ENCODE measurements around the gene GMCL2.
"Not testable (repeated sequence)": the region's sequence is repeated elsewhere in the genome, so short reads cannot be mapped to it uniquely, and the experiment has no call there.

GMCL2 gene

DNA sequence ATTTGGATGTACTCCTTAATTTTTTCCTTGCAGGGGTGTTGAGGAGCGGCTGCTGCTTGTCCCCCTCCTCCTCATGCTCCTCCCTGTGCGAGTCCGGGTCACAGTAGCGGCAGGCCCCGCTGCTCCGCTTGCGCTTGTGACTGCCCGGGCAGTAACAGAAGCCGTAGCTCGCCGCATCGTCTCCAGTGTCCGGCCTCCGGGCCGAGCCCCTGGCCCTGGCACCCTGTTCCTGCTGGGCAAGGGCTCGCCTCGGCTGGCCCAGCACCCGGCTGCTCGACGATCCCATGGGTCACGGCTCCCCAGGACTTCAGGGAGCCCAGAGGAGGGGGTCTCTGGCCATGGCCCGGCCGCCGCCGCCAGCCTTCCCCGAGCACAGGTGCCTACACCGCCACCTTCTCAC lies at the start of gene GMCL2:
Gene GMCL2, minus strand, starts transcription at position 358 of the 400 bp plus-strand sequence. Its CDS starts 72 bp downstream, at position 286.
- no peak for DNase-seq

DNA sequence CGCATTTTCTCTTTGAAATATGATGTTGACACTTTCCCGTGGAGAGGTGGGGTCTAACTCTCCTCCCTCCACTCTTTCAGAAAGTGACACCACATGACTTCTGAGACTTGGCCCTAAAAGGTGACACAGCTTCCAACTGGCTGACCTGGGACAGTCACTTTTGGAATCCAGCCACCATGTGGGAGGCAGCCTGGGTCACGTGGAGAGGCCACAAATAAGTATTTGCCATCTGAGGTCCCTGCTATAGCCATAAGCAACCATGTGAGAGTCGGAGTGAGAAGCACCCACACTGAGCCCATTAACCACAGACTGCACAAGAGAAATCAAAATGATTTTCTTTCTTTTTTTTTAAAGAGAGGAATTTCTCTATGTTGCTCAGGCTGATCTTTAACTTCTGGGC lies 49.5 kb upstream of the GMCL2 start:
- no peak for DNase-seq

GRCh38 chr5:178236126-178236525 lies 49.0 kb upstream of the GMCL2 start:
- no peak for DNase-seq

GRCh38 chr5:178235588-178235974 lies 48.4 kb upstream of the GMCL2 start:
- no peak for DNase-seq

- peak; percentile 80 for DNase-seq
These were observed 47.8 kb upstream of the GMCL2 start for GRCh38 chr5:178234750-178235587.

DNA sequence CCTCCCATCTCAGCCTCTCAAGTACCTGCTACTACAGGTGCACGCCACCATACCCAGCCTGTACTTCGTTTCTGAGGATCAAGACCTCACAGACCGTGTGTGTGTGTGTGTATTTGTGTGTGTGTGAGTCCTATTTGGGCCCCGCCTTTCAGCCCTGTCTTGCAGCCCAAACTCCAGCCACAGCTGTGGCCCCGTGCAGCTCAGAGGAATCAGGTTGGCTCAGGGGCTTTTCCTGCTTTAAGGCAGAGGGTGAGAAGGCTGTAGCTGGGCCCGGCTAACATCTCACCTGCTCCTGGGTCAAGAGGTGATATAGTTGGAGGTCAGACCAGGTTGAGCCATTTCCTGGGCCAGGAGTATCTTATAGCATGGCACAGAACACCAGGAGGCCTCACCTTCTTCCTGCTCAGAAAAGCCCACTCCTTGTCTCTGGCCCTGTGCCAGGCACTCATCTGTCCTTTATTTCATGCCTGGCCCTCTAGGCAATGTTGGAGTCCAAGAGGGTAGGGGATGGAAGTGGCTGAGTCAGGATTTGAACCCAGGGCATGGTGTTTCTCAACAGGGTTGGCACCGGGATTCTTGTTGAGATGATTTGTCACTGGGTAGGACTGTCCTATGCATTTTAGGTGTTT lies 47.1 kb upstream of the GMCL2 start:
- no peak for DNase-seq

DNA sequence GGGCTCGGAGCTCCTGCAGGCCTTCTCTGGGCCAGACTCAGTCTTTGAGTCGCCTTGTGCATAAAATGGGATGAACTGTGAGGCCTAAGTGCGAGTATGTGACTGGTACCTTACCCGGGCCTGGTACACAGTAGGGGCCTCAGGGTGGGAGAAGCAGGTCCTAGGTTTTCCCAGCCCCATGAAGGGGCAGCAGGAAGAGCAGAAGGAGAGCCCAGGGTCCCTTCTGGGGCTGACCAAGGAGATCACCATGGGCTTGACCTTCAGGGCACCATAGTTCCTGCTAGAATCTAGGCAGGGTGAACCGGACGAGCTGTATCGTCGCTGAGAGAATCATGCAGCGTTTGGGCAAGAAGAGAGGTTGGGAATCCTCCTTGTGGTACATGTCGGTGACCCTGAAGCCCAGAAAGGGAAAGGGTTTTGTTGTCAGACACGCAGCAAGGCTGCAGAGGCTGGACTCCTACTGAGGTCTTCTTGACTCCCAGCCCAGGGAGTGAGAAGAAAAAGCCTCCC lies 45.8 kb upstream of the GMCL2 start:
- no peak for DNase-seq

GRCh38 chr5:178232124-178232919 lies 45.2 kb upstream of the GMCL2 start, which contains the start of gene PHYKPL:
Gene PHYKPL, minus strand, starts transcription at chr5:178232802. Its CDS starts 252 bp downstream, at chr5:178232550.
- DNase-seq = peak; percentile 80

DNA sequence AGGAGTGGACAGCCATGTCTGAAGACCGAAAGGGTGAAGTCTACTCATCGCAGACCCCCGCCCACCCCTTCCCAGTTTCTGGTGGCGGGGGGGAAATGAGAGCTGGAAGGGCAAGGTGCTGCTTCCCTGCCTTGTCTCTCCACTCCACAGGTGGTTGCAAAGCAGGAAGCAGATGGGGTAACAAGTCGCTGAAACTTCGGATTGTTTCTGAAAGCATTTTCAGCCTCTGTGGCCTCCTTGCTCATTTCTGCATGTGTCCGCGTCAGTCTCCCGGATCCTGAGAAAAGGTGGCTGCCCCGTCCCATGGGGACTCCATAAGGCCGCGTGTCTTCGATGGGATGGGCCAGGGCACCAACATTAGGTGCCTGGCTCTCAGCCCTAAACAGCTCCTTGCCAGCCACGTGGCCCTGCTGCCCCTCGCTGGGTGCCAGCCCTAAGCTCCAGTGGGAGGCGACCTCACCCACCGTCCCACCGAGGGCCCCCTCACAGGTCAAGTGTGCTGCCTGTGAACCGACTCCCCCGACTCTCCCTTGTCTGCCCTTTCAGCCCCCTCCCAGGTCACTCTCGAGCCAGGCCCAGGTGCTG lies 44.5 kb upstream of the GMCL2 start:
- DNase-seq = no peak

DNA sequence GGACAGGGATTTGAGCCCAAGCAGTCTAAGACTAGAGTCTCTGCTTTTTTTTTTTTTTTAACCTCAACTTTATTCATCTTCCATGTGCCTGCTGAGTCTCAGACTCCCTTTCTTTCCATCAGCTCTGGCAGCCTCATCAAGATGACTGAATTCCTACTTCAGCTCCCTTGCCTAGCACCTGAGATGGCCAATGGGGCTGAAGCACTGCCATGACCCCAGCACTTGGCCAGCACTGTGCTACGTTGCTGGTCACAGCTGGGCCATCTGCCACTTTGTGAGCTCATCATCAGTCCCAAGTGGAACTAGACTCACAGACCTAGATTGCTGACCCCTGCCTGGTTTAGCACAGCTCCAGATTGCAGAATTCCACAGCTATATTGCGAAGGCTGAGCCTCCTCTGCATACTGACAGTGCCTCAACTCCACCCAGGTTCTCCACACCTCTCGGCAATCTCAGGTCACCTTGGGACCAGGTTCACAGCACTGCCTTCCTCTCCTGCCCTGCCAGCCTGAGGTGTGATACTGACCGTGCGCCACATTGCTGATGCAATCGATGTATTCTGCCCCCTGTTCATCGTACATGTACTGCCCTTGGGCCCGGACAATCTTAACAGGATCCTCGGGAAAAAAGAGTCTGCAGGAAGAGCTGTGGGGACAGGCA lies 43.8 kb upstream of the GMCL2 start:
- no peak for DNase-seq

DNA sequence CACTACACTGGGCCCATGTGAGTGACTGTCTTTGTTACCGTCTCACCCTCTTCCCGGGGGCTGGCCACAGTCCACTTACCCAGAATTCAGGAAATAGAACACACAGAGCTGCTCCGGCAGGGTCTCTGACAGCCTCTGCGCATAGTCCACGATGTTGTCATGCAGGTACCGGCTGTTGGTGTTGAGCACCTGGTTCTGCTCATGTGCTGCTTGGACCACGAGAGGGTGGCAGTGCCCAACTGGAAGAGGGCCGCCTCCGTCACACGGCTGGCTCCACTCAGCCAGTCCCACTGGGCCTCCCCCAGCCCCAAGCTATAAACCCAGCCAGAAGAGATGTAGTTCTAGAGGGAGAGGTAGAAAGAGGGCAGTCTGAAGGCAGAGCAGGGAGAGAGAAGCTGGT lies 42.7 kb upstream of the GMCL2 start:
- no peak for DNase-seq

- DNase-seq = not testable (repeated sequence)
These were observed 41.9 kb upstream of the GMCL2 start for GRCh38 chr5:178229111-178229510.

DNA sequence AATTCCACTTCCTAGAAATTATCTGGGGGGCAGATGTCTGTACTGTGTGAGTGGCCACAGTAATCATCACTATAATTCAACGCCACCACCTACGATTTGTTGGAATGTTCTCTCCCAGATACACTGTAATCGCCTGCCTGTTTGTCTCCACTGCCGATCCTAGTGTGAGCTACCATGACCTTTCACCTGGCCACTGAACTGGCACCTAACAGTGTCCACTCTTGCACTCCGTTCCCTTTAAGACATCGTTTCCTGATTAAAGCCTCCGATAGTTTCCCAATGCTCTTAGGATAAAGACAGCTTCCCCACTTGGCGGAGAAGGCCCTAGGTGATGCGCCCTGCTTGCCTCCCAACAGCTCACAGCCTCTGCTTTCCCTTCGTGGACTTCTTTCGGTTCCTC lies 41.4 kb upstream of the GMCL2 start:
- DNase-seq = no peak

- DNase-seq = no peak
These were observed 40.8 kb upstream of the GMCL2 start for GRCh38 chr5:178227929-178228328.

GRCh38 chr5:178227138-178227659 lies 40.0 kb upstream of the GMCL2 start:
- DNase-seq = no peak

- no peak for DNase-seq
These were observed 38.0 kb upstream of the GMCL2 start for GRCh38 chr5:178225174-178225573.

DNA sequence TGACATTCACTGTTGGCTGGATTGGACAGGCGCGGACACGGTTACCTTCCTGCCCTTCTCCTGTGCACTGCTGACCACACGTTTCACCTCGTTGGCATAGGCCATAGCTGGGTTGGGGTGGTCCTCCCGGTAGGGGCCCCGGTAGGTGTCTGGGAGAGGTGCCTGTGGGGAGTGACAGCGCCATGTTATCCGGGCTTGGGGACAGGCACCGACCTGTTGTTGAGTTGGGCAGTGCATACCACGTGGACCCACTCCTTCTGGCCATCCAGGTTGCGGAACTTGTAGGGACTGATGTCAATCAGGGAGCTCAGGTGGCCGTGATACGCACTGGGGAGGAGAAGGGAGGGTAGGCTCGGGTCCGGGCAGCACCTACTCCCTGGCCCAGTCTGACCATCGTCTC lies 37.2 kb upstream of the GMCL2 start:
- no peak for DNase-seq

- DNase-seq = no peak
These were observed 36.7 kb upstream of the GMCL2 start for GRCh38 chr5:178223828-178224335.

DNA sequence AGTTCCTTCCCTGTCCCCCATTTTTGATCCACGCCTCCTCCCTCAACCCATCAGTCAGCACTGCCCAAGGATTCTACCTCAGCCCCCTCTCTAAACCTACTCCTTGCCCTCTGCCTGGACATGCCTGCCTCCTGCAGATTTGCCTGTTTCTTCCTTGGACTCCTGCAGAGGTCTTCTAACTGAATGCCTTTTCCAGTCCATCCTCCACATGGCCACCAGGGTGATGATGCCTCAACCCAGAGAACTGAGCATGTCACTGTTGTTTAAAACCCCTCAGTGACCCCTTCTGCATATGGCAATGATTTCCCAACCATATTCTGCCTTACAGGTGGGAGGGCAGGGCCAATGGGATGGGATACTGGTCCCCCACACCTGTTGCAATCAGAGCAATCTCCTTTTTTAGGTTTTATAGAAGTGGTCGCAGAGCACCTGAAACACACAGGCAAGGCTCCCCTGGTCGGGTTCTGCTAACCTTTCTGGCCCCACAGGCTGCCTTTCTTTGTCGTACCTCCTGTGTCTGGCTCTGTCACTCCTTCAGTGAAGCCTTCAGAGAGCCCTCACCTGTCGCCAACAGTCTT lies 36.1 kb upstream of the GMCL2 start:
- DNase-seq = no peak

GRCh38 chr5:178222292-178222691 lies 35.1 kb upstream of the GMCL2 start:
- no peak for DNase-seq

- DNase-seq = no peak
These were observed 34.7 kb upstream of the GMCL2 start for GRCh38 chr5:178221853-178222252.

- no peak for DNase-seq
These were observed 34.1 kb upstream of the GMCL2 start for GRCh38 chr5:178221282-178221681.
